HG03196 (cell line): Measurements from ENCODE around the gene NECTIN2.
"Not testable (repeated sequence)": the region's sequence is repeated elsewhere in the genome, so short reads cannot be mapped to it uniquely, and the experiment has no call there.

Experiments
- ATAC-seq: cut with Tn5 transposase; IDR thresholded peaks from one replicate; pipeline ENCODE4 v1.9.1; 2021; ENCODE audit not compliant: unreplicated experiment

The NECTIN2 gene

DNA sequence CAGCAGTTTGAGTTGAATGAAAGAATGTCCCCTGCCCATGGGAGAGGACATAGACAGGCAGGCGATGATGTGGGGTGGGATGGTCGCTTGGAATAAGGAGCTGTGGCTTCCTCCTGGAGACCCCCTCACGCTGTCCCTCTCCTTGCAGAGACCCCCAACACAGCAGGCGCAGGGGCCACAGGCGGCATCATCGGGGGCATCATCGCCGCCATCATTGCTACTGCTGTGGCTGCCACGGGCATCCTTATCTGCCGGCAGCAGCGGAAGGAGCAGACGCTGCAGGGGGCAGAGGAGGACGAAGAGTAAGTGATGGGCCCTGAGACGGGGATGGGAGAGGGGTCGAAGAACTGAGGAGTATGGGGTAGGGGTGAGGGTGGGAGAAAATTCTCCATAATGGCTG, 36.0 kb downstream of the NECTIN2 start:
- ATAC-seq: no peak

GRCh38 chr19:44882619-44883397, 36.7 kb downstream of the NECTIN2 start:
- not testable (repeated sequence) for ATAC-seq

DNA sequence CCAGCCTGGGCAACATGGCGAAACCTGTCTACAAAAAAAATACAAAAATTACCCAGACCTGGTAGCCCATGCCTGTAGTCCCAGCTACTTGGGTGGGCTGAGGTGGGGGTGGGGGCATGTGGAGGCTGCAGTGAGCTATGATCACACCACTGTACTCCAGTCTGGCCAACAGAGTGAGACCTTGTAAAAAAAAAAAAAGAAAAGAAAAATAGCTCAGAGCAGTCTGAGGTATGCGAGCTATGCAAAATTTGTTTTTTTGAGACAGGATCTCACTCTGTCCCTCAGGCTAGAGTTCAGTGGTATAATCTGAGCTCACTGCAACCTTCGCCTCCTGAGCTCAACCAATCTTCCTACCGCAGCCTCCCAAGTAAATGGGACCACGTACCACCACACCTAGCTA, 37.8 kb downstream of the NECTIN2 start:
- ATAC-seq: no peak

GRCh38 chr19:44884566-44884965, 38.5 kb downstream of the NECTIN2 start:
- no peak for ATAC-seq

DNA sequence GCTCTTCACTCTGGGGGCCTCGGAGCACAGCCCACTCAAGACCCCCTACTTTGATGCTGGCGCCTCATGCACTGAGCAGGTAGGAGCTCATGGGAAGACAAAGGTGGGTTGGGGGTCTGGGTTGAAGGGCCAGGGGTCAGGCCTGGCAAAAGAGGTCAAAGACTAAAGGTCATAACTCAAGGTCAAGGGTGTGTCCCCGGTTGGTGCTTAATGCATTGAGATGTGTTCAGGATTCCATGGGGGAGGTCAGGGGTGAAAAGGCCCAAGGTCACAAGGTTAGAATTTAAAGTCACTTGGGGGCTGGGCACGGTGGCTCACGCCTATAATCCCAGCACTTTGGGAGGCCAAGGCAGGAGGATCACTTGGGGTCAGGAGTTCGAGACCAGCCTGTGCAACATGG, 40.0 kb downstream of the NECTIN2 start:
- no peak for ATAC-seq

DNA sequence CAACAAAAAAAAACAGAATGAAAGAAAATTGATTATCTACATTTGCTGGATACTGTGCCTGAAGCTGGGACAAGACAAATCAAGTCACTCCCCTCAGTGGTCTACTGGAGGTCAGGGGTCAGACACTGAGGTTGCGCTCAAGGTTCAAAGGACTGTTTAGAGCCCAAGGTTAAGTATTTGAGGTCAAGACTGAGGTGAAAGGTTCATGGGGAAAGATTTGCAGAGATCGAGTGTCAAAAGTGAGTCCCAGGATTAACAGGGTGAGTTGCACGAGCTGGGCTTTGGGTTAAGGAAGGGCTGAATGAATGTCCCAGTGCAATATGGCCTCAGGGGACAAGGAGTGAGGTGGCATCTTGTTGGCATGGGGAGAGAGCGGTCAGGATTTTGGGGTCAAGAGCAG, 41.6 kb downstream of the NECTIN2 start:
- ATAC-seq: no peak

DNA sequence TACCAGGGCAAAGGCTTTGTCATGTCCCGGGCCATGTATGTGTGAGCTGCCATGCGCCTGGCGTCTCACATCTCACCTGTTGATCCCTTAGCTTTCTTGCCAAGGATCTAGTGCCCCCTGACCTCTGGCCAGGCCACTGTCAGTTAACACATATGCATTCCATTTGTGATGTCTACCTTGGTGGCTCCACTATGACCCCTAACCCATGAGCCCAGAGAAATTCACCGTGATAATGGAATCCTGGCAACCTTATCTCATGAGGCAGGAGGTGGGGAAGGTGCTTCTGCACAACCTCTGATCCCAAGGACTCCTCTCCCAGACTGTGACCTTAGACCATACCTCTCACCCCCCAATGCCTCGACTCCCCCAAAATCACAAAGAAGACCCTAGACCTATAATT, 42.2 kb downstream of the NECTIN2 start:
- not testable (repeated sequence) for ATAC-seq

- ATAC-seq: no peak
These were observed 43.8 kb downstream of the NECTIN2 start for GRCh38 chr19:44889830-44890365.

DNA sequence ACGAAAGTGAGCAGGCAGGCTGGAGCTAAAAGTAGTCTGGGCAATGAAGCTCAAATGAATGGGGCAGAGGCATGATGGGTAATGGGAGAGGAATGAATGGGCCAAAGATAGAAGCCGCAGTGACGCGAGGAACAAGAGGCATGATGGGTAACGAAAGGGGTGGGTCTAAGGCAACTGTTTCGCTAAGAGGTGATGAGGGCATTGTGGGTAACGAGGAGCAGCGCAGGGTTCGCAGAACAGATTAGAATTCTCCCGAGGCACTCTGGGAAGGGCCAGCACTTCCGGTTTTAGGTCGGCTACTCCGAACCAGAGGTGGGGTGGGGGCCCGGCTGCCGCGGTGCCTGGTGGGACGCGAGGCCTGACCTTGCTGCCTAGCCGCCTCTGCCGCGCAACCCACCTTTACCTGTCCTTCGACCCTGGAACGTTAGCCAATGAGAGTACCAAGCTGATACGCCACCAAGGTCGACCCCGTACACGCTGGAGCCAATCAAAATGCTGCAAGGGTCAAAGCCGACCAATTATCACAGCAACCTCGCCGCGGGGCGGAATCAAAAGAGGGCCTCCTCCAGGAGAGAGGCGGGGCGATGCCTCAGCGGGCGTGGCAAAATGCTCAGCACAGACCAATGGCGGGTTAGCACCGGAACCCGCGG, 44.4 kb downstream of the NECTIN2 start:
- peak; percentile 81 for ATAC-seq

DNA sequence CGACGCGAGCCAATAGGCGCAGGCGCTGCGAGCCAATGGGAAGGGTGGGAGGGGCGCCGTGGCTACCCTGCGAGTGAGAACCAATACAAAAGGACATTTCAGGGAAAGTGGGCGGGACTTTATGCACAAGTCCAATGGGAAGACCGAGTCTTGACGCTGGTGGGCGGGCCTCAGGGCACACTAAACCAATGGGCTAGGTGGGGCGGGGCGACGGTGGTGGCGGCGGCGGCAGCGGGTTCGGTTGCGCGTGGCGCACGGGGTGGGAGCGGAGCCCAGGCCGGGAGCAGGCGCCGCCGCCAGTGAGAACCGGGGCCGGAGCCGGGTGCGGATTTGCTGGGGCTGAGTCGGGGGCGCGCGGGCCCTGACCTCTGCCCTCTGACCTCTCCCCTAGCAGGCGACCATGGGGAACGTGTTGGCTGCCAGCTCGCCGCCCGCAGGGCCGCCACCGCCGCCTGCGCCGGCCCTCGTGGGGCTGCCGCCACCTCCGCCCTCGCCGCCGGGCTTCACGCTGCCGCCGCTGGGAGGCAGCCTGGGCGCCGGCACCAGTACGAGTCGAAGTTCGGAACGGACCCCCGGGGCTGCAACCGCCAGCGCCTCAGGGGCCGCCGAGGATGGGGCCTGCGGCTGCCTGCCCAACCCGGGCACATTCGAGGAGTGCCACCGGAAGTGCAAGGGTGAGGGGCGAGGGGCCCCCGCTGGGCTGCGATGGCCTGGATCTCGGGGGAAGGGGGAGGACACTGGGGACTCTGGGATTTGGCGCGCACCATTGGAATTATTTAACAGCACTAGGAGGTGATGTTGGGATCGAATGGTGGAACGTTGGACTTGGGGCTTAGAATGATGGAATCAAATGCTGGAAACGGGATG, 45.2 kb downstream of the NECTIN2 start, which contains the start of gene TOMM40:
Gene TOMM40 (plus strand): TSS at position 239 of the 867 bp plus-strand sequence. CDS start 162 bp downstream, at position 401.
- peak; percentile 63 for ATAC-seq

DNA sequence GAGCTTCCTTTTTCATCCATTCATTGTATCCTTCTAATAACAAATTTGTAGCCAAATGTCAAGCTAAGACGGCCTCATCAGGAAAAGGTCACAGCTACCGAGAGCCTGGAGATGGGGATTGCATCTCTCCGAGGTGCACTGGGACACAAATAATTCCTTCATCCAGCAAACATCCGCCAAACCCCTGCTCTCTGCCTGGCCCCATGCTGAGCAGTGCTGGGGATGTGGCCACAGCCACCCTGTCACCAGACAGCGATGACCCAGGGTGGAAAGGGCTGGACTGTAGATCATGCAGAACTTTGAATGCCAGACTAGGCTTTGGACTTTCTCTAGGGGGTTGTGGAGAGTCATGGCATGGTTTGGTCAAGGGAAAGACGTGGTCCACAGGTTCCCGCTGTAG, 46.8 kb downstream of the NECTIN2 start:
- ATAC-seq: no peak

- no peak for ATAC-seq
These were observed 47.4 kb downstream of the NECTIN2 start for GRCh38 chr19:44893332-44894051.

GRCh38 chr19:44894052-44894400, 47.9 kb downstream of the NECTIN2 start:
- no peak for ATAC-seq

GRCh38 chr19:44894946-44895345, 48.8 kb downstream of the NECTIN2 start:
- no peak for ATAC-seq

DNA sequence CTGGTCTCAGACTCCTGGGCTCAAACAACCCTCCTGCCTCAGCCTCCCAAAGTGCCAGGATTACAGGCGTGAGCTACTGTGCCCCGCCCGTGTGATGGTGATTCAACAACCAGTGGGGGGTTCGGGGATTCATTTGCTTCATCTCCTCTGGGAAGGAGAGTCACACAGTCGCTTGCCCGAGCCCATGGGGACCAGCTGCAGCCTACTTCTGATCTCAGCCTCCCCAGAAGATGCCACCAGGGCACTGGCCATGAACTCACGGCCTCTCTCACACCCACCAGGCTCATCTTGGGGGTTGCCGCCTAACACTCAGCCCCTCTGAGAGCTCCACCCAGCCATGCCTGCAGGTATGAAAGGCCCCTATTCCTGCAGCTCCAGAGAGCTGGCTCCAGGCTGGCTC, 51.7 kb downstream of the NECTIN2 start:
- ATAC-seq: no peak

DNA sequence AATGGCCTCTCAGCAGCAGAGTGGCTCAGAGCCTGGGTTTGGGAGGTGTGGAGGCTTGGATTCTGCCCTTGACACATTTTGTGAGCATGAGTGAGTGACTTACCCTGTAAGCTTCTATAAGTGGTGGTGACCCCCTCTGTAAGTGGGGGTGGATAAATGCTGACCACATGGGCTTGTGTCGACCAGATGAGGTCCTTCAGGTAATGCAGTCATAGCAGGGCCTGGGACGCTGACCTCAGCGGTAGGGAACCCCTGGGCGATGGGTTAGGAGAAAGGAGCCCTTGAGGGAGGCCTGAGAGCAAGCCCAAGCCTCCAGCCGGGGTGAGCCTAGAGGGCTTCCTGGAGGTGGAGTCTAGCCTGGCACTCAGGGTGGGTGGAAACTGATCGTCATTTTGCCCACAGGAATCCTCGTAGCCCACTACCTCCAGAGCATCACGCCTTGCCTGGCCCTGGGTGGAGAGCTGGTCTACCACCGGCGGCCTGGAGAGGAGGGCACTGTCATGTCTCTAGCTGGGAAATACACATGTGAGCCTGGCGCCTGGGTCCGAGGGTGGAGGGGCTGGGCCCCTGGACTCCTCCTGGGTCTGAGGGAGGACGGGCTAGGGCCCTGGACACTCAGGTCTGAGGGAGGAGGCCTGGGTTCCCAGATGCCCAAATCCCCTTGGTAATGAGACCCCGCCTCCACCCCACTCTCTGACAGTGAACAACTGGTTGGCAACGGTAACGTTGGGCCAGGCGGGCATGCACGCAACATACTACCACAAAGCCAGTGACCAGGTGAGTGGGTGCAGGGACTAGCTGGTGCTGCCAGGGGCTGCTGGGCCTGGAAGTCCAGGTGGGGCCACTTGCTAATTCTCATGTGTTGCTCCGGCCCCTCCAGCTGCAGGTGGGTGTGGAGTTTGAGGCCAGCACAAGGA, 54.5 kb downstream of the NECTIN2 start:
- ATAC-seq: no peak

DNA sequence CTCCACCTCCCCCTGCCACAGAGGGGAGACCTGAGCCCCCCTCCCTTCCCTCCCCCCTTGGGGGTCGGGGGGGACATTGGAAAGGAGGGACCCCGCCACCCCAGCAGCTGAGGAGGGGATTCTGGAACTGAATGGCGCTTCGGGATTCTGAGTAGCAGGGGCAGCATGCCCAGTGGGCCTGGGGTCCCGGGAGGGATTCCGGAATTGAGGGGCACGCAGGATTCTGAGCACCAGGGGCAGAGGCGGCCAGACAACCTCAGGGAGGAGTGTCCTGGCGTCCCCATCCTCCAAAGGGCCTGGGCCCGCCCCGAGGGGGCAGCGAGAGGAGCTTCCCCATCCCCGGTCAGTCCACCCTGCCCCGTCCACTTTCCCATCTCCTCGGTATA, 57.1 kb downstream of the NECTIN2 start:
- ATAC-seq: no peak

DNA sequence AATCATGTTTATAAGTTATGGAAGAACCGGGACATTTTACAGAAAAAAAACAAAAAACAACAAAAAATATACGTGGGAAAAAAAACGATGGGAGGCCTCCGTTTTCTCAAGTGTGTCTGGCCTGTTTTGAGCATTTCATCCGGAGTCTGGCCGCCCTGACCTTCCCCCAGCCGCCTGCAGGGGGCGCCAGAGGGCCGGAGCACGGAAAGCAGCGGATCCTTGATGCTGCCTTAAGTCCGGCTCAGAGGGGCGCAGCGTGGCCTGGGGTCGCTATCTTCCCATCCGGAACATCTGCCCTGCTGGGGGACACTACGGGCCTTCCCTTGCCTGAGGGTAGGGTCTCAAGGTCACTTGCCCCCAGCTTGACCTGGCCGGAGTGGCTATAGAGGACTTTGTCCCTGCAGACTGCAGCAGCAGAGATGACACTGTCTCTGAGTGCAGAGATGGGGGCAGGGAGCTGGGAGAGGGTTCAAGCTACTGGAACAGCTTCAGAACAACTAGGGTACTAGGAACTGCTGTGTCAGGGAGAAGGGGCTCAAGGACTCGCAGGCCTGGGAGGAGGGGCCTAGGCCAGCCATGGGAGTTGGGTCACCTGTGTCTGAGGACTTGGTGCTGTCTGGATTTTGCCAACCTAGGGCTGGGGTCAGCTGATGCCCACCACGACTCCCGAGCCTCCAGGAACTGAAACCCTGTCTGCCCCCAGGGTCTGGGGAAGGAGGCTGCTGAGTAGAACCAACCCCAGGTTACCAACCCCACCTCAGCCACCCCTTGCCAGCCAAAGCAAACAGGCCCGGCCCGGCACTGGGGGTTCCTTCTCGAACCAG, 57.7 kb downstream of the NECTIN2 start:
- ATAC-seq: no peak
